ENCODE data around the gene PDIA6.

DNA sequence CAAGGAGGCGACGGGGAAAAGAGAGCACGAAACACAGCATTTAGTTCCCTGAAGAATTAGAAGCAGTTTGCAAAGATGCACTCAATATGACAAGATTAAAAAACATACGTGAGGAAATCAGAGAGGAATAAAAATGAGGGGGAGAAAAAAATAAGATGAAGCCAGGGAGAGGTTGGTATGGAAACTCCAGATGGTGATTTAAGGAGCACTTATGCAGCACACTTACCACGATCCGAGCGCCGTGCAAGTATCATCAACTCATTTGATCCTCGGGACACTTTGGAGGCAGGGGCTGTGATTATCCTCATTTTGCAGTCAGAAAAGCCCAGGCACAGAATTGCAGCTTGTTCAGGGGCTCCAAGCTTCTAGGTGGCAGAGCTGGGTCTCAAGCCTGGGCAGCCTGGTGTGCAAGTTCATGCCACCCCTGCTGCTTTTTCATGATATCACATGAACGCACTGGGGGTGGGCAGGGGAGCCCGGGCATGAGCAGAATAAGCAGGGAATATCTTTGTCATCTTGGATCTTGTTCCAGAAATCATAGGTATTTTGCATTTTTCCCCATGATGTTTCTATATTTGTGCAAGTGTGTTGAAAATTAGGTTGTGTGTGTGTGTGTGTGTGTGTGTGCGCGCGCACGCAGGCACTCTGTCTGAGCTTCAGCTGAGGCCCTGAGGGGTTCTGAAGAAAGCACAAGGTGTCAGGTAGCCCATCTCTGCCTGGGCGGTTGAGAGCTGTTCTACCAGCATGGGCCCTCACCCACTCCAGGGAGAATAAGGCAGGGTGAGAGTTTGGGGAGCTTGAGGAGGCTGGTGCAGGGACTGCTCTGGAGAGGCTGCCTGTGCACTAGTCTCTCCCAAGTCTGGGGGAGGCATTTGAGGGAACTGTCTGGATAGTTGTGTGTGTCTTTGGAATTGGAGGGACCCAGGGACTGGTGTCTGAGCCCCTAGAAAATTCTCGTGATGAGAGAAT is 25.0 kb upstream of the PDIA6 start:
- no peak for TF ChIP-seq GATA3 (IDR thresholded peaks at IDR 0.05; ENCODE audit: low read depth, low read length)
- no peak for TF ChIP-seq GATA2 (IDR thresholded peaks at IDR 0.05; ENCODE audit: low read depth, low read length)

All from SH-SY5Y (cell line).